ENCODE measurements around the gene CDKL5. TPM values are rescaled to one million over a fixed set of nuclear protein-coding genes. Genes with fewer than 3 reads are reported as not detected.

The CDKL5 gene
- total and polyA plus RNA-seq, 2 experiments from 2014 or later = 7.5 to 13.7 TPM

GRCh38 chrX:18677161-18677869 lies 251.9 kb downstream of the CDKL5 start (continued):
- no peak for TF ChIP-seq ZNF462 (CRISPR knock-in tag; IDR thresholded peaks at IDR 0.05)

GRCh38 chrX:18681996-18682395 lies 256.6 kb downstream of the CDKL5 start:
- no peak overlapping the region for H3K4me3 ChIP-seq
- no peaks in the 10 kb centered on the region for H3F3A ChIP-seq (replicated peaks; ENCODE audit: low read depth)
- Mint-ChIP-seq H3K27me3 (ENCODE audit: insufficient read depth, low read depth, poor library complexity) (peaks cover 5% of the 10 kb centered on the region), H3K4me3 (no peak overlapping the region), H3K27ac (no peak overlapping the region), H3K9me3 (no peaks in the 10 kb centered on the region), H3K36me3 (ENCODE audit: low read depth) (no peaks in the 10 kb centered on the region), H3K4me1 (peaks cover 4% of the 10 kb centered on the region; the same call in 2 of the 3 replicates)
- no peaks in the 10 kb centered on the region for H4K20me1 ChIP-seq (replicated peaks; ENCODE audit: insufficient read depth)
- no peaks in the 10 kb centered on the region for H3K9me2 ChIP-seq (ENCODE audit: insufficient read depth)
- ATAC-seq = no peak
- no peak overlapping the region for H3K27ac ChIP-seq (ENCODE audit: low read depth)
- no peaks in the 10 kb centered on the region for H3K79me2 ChIP-seq (replicated peaks; ENCODE audit: insufficient read depth)
- no peak overlapping the region for H2AFZ ChIP-seq
- DNase-seq (ENCODE audit: low spot score) = no peak
- H3K27me3 ChIP-seq (ENCODE audit: insufficient read depth) = no peaks in the 10 kb centered on the region
- H3K4me1 ChIP-seq (ENCODE audit: insufficient read depth) = no peaks in the 10 kb centered on the region
- no peaks in the 10 kb centered on the region for H3K36me3 ChIP-seq (ENCODE audit: insufficient read depth)
- no peak overlapping the region for H3K4me2 ChIP-seq
- TF ChIP-seq ETS1 (IDR thresholded peaks at IDR 0.05) (no peak), STAT1 (IDR thresholded peaks at IDR 0.05; ENCODE audit: unreplicated experiment) (no peak), ZNF114 (CRISPR knock-in tag; IDR thresholded peaks at IDR 0.05) (no peak), POLR2AphosphoS5 (IDR thresholded peaks at IDR 0.05; ENCODE audit: low read depth) (no peak), EZH2 (IDR thresholded peaks at IDR 0.05; ENCODE audit: low read depth, unreplicated experiment) (no peak), ZNF331 (CRISPR knock-in tag; IDR thresholded peaks at IDR 0.05; ENCODE audit: low read depth) (no peak), ZNF462 (CRISPR knock-in tag; IDR thresholded peaks at IDR 0.05) (no peak), EZH2phosphoT487 (IDR thresholded peaks at IDR 0.05; ENCODE audit: unreplicated experiment) (no peak)

All from GM23338 (cell line).